Endothelial cell (in vitro differentiated cells): ENCODE results near the gene SH2D4B. TPM values are rescaled to one million over a fixed set of nuclear protein-coding genes. Genes with fewer than 3 reads are reported as not detected.

ENCODE experiments used
- DNase-seq: peaks from one replicate; pipeline ENCODE4 v3.0.0; 2021; ENCODE audit warnings: low spot score
- H3K27ac Mint-ChIP-seq: one replicate; pipeline ENCODE4 v1.8.0; 2021; ENCODE audit warnings: mixed read lengths, inconsistent platforms; ENCODE audit not compliant: unreplicated experiment
- H3K27me3 Mint-ChIP-seq: one replicate; pipeline ENCODE4 v1.8.0; 2021; ENCODE audit warnings: mild to moderate bottlenecking, moderate library complexity, mixed read lengths, inconsistent platforms; ENCODE audit not compliant: unreplicated experiment
- H3K36me3 Mint-ChIP-seq: one replicate; pipeline ENCODE4 v1.8.0; 2021; ENCODE audit warnings: mild to moderate bottlenecking, low read depth, mixed read lengths, inconsistent platforms; ENCODE audit not compliant: unreplicated experiment
- H3K4me1 Mint-ChIP-seq: one replicate; pipeline ENCODE4 v1.8.0; 2021; ENCODE audit warnings: mild to moderate bottlenecking, mixed read lengths, inconsistent platforms; ENCODE audit not compliant: unreplicated experiment
- H3K4me3 Mint-ChIP-seq: one replicate; pipeline ENCODE4 v1.8.0; 2021; ENCODE audit warnings: mild to moderate bottlenecking, mixed read lengths, inconsistent platforms; ENCODE audit not compliant: unreplicated experiment
- H3K9me3 Mint-ChIP-seq: one replicate; pipeline ENCODE4 v1.8.0; 2021; ENCODE audit warnings: mixed read lengths, inconsistent platforms; ENCODE audit not compliant: unreplicated experiment
- total RNA-seq: library from RNA; stranded (reverse); fragmentation: NEBNext Ultra II Directional; extraction: Animal tissue kit (Norgen Biotek cat#: 25700); gene quantifications from one replicate; pipeline ENCODE4 v1.2.1, GENCODE V29; 2021; ENCODE audit not compliant: unreplicated experiment
- TF ChIP-seq, protein P1 (sequence below): fragments of 200-600 bp; sonication (generic); IDR thresholded peaks from one replicate; pipeline ENCODE4 v1.5.0; 2021; ENCODE audit warnings: antibody characterized with exemption; ENCODE audit not compliant: unreplicated experiment

The SH2D4B gene
- total RNA-seq, 1 donor from 2014 or later, result 0.23 TPM

DNA sequence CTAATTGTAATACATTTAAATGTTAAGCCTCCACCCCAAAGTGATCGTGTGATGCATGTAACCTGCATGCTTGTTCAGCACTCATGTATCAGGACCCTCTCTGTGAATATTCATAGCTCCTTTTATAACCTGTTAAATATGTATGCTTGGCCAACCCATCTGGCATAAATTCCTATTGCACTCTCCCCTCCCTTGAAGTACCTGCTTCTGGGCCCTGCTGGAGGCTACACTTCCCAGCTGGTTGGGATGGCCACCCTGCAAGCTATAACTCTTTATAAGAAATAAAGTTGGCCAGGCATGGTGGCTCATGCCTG is 149.7 kb downstream of the SH2D4B start:
- no peaks in the 10 kb centered on the region for H3K4me1 Mint-ChIP-seq
- DNase-seq, result no peak
- H3K27me3 Mint-ChIP-seq, result peaks cover 1% of the 10 kb centered on the region
- no peak overlapping the region for H3K4me3 Mint-ChIP-seq
- no peak overlapping the region for H3K27ac Mint-ChIP-seq
- TF ChIP-seq, protein P1, sequence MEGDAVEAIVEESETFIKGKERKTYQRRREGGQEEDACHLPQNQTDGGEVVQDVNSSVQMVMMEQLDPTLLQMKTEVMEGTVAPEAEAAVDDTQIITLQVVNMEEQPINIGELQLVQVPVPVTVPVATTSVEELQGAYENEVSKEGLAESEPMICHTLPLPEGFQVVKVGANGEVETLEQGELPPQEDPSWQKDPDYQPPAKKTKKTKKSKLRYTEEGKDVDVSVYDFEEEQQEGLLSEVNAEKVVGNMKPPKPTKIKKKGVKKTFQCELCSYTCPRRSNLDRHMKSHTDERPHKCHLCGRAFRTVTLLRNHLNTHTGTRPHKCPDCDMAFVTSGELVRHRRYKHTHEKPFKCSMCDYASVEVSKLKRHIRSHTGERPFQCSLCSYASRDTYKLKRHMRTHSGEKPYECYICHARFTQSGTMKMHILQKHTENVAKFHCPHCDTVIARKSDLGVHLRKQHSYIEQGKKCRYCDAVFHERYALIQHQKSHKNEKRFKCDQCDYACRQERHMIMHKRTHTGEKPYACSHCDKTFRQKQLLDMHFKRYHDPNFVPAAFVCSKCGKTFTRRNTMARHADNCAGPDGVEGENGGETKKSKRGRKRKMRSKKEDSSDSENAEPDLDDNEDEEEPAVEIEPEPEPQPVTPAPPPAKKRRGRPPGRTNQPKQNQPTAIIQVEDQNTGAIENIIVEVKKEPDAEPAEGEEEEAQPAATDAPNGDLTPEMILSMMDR, result no peak
- H3K9me3 Mint-ChIP-seq, result no peaks in the 10 kb centered on the region
- no peaks in the 10 kb centered on the region for H3K36me3 Mint-ChIP-seq

DNA sequence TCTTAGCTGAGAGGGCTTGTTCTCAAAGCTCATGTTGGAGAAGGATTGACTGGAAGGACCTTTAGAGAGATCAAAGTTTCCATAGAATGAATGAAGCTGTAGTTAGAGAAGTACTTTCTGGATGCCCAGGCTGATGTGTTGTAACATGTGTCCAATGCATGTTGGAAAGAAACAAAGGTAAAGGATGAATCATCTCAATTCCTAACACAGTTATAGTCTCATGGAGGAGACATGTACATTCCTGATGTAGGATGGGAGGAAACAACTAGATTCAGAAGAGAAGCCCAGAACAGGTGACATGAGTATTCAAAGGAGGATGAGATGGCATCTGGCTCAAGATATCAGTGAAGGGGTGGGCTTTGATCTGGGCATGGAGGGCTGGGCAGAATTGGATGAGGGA is 152.7 kb downstream of the SH2D4B start:
- Mint-ChIP-seq H3K4me1 (no peaks in the 10 kb centered on the region), H3K27me3 (peaks cover 1% of the 10 kb centered on the region), H3K27ac (no peak overlapping the region), H3K9me3 (no peaks in the 10 kb centered on the region), H3K4me3 (no peak overlapping the region), H3K36me3 (no peaks in the 10 kb centered on the region)
- no peak for DNase-seq
- TF ChIP-seq, protein P1, result no peak

DNA sequence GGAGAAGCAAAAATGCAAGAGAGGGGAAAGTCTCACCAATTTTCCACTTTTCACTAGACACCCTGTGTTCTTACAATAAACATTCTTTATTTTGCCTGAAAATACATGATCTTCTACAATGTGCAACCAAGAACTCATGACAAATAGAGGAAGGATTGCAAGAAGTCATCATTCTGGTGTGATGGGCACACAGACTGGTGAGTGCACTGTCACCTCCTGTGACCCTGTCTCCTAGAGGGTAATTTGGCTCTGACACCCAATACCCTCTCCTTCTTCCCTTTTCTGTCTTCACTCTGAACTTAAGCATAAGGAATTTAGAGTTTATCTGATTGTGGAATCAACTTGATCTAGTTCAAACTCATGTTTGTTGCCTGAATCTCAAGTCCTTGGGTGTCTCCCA is 153.7 kb downstream of the SH2D4B start:
- no peaks in the 10 kb centered on the region for H3K4me1 Mint-ChIP-seq
- no peaks in the 10 kb centered on the region for H3K36me3 Mint-ChIP-seq
- H3K27ac Mint-ChIP-seq, result no peak overlapping the region
- TF ChIP-seq, protein P1, result no peak
- no peaks in the 10 kb centered on the region for H3K9me3 Mint-ChIP-seq
- H3K27me3 Mint-ChIP-seq, result peaks cover 2% of the 10 kb centered on the region
- DNase-seq, result no peak
- H3K4me3 Mint-ChIP-seq, result no peak overlapping the region

DNA sequence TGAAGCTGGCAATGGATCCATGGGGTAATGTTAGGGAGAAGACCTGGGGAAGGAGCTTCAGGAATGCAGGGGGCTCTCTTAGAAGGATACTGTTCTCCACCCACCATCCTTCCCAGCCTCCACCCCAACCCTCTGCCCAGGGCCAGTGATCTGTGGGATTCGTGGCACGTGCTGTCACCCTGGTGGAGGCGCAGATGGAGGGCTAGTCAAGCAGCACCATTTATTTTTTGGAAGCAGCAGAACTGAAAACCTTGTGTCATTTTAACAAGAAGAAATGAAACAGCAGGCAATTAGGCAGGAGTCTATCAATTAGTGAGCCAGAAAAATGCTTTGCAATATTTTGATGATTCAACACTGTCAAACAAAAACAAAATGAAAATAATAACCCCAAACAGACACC is 155.9 kb downstream of the SH2D4B start:
- DNase-seq, result no peak
- Mint-ChIP-seq H3K4me1 (no peaks in the 10 kb centered on the region), H3K27me3 (peaks cover 5% of the 10 kb centered on the region), H3K9me3 (no peaks in the 10 kb centered on the region), H3K4me3 (no peak overlapping the region), H3K27ac (no peak overlapping the region), H3K36me3 (no peaks in the 10 kb centered on the region)
- TF ChIP-seq, protein P1, result no peak

DNA sequence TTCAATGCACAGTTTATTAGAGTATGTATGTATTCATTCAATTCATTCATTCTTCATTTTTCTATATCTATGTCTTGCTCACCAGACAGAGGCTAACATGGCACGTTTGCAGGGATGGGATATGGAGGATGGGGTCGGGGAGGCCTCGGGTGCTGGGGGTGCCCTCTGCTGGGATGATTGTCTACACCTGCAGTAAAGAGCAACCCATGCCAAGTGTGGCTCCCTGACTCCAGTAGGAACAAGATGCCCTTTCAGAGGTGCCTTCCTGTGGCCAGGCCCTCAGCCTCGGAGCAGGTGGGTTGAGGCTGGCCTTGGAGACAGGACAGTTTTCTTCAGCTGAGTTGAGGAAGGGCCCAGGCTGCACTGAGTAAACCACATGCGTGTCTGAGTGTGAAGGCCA is 157.2 kb downstream of the SH2D4B start:
- H3K4me1 Mint-ChIP-seq, result no peaks in the 10 kb centered on the region
- peaks cover 5% of the 10 kb centered on the region for H3K27me3 Mint-ChIP-seq
- no peak overlapping the region for H3K27ac Mint-ChIP-seq
- H3K9me3 Mint-ChIP-seq, result no peaks in the 10 kb centered on the region
- DNase-seq, result no peak
- H3K36me3 Mint-ChIP-seq, result no peaks in the 10 kb centered on the region
- TF ChIP-seq, protein P1, result no peak
- H3K4me3 Mint-ChIP-seq, result no peak overlapping the region

Other genes starting within 250 kb of the SH2D4B start
- gene MAT1A, start 248.2 kb upstream of the SH2D4B start, total RNA-seq, result 0.64 TPM
- gene DYDC1, start 181.1 kb upstream of the SH2D4B start, total RNA-seq, result not detected
- not detected for gene DYDC2, start 181.1 kb upstream of the SH2D4B start, total RNA-seq
- gene PRXL2A, start 129.4 kb upstream of the SH2D4B start, total RNA-seq, result 147 TPM
- gene TSPAN14, start 83.6 kb upstream of the SH2D4B start, total RNA-seq, result 147 TPM